GM23338 (cell line): Measurements from ENCODE around the gene RPS28. TPM values are rescaled to one million over a fixed set of nuclear protein-coding genes. Genes with fewer than 3 reads are reported as not detected.

ENCODE experiments used
- CTCF ChIP-seq, 2 experiments: fragments of 200-600 bp in 1 of 2; sonication (generic) in 1 of 2; conservative IDR thresholded peaks; 2 replicates each; pipeline versions ENCODE4 v1.5.1 to v1.6.1; 2016 to 2017; ENCODE audit warnings: antibody characterized with exemption in 2 of 2, low read depth in 2 of 2, mild to moderate bottlenecking in 2 of 2, moderate library complexity in 1 of 2
- ETS1 ChIP-seq: IDR thresholded peaks from 2 replicates; pipeline ENCODE4 v1.6.1; 2016; ENCODE audit warnings: antibody characterized with exemption
- EZH2 ChIP-seq: fragments of 200-600 bp; sonication (generic); IDR thresholded peaks from one replicate; pipeline ENCODE4 v1.8.0; 2017; ENCODE audit warnings: antibody characterized with exemption, mild to moderate bottlenecking, low read depth; ENCODE audit not compliant: unreplicated experiment
- EZH2phosphoT487 ChIP-seq: fragments of 200-600 bp; sonication (generic); IDR thresholded peaks from one replicate; pipeline ENCODE4 v1.8.1; 2018; ENCODE audit warnings: antibody characterized with exemption; ENCODE audit not compliant: unreplicated experiment
- JUNB ChIP-seq: IDR thresholded peaks from one replicate; pipeline ENCODE4 v1.6.1; 2016; ENCODE audit warnings: antibody characterized with exemption; ENCODE audit not compliant: unreplicated experiment
- NANOG ChIP-seq: IDR thresholded peaks from 2 replicates; pipeline ENCODE4 v1.6.1; 2016; ENCODE audit warnings: antibody characterized with exemption, borderline replicate concordance
- POLR2AphosphoS5 ChIP-seq: IDR thresholded peaks from 2 replicates; pipeline ENCODE4 v1.6.1; 2016; ENCODE audit warnings: antibody characterized with exemption, low read depth
- STAT1 ChIP-seq: IDR thresholded peaks from one replicate; pipeline ENCODE4 v1.6.1; 2016; ENCODE audit warnings: antibody characterized with exemption; ENCODE audit not compliant: unreplicated experiment
- ZNF331 ChIP-seq: fragments of 250-450 bp; sonication (Bioruptor Pico); IDR thresholded peaks from 2 replicates; pipeline ENCODE4 v1.5.0; 2020; ENCODE audit warnings: low read depth, mild to moderate bottlenecking, moderate library complexity
- ZNF462 ChIP-seq: fragments of 250-450 bp; sonication (Bioruptor Pico); IDR thresholded peaks from 2 replicates; pipeline ENCODE4 v1.5.0; 2020; ENCODE audit warnings: mild to moderate bottlenecking, moderate library complexity
- polyA plus RNA-seq: library from polyadenylated mRNA; unstranded; fragments of >200 nt; fragmentation: Nextera tagmentation; extraction: Ambion mirVana; gene quantifications from 2 replicates; pipeline ENCODE4 v1.2.1, GENCODE V29; 2016
- total RNA-seq: library from RNA; depleted of rRNA; stranded (reverse); fragments of >200 nt; shearing (Covaris generic); gene quantifications from 2 replicates; pipeline ENCODE4 v1.2.3, GENCODE V29; 2014

Gene RPS28
- total and polyA plus RNA-seq, 2 experiments from 2014 or later: 174 to 1,790 TPM

GRCh38 chr19:8360196-8360595, 38.9 kb downstream of the RPS28 start (continued):
- TF ChIP-seq ZNF462 (CRISPR knock-in tag) (no peak), ZNF331 (no peak), NANOG (no peak), CTCF (conservative IDR thresholded peaks at IDR 0.05; ENCODE audit: low read depth in 2 of 2) (no peak), EZH2 (no peak), STAT1 (no peak), EZH2phosphoT487 (no peak), POLR2AphosphoS5 (no peak), ETS1 (no peak), JUNB (no peak)
